GM12878 (cell line): ENCODE results near the gene AHR. TPM values are rescaled to one million over a fixed set of nuclear protein-coding genes. Genes with fewer than 3 reads are reported as not detected.

Experiments used
- ATAC-seq: fragments of 200-7000 bp; cut with Tn5 transposase; 3 replicates; pipeline ENCODE4 v1.9.1; 2020; ENCODE audit warnings: mild to moderate bottlenecking, moderate library complexity
- BruUV-seq: library from RNA; stranded (reverse); fragments of 400-500 nt; replicated peaks from 2 replicates; lab custom pipeline; 2021; lab: Mats Ljungman, UMichigan
- CTCF ChIA-PET: fragments of 300-600 bp; sonication (Branson Sonifier 250); formaldehyde crosslinking; extraction: SDS; loops from one replicate; lab custom pipeline; 2021; ENCODE audit warnings: inconsistent platforms; lab: Yijun Ruan, JAX
- POLR2A ChIA-PET: fragments of 350-600 bp; formaldehyde crosslinking; extraction: SDS; loops from one replicate; lab custom pipeline; 2021; ENCODE audit warnings: inconsistent platforms; lab: Charles Lee
- RAD21 ChIA-PET: fragments of 300-600 bp; sonication (Branson Sonifier 250); formaldehyde crosslinking; loops from one replicate; lab custom pipeline; 2023; ENCODE audit warnings: antibody characterized with exemption; ENCODE audit not compliant: unreplicated experiment; lab: Charles Lee
- SMC1A ChIA-PET: fragments of 300-600 bp; sonication (Branson Sonifier 250); formaldehyde crosslinking; loops from one replicate; lab custom pipeline; 2023; ENCODE audit not compliant: unreplicated experiment, uncharacterized antibody; lab: Charles Lee
- DNase-seq: peaks from one replicate; pipeline ENCODE4 v3.0.0-alpha.2; 2011; ENCODE audit warnings: low read depth, low spot score
- FAIRE-seq: peaks from 3 replicates; lab custom pipeline; 2011; peaks lifted over from hg19 to GRCh38; lab: Jason Lieb, UNC
- H2AFZ ChIP-seq: 2 replicates; pipeline ENCODE4 v1.6.0; 2011; ENCODE audit warnings: low read depth, low read length, control low read depth; ENCODE audit not compliant: control insufficient read depth
- H3K27ac ChIP-seq: 2 replicates; pipeline ENCODE4 v1.5.1; 2011; ENCODE audit warnings: control low read depth; ENCODE audit not compliant: control insufficient read depth, insufficient read depth
- H3K27me3 ChIP-seq, 2 experiments: replicated peaks in 1 of 2; 2 replicates each; pipeline versions ENCODE4 v1.6.0 to v1.6.1; 2011; ENCODE audit warnings: low read length in 1 of 2; ENCODE audit not compliant: control insufficient read depth in 2 of 2, insufficient read depth in 2 of 2
- H3K36me3 ChIP-seq, 2 experiments: 2 replicates each; pipeline ENCODE4 v1.5.1; 2011; ENCODE audit warnings: low read length in 1 of 2; ENCODE audit not compliant: control insufficient read depth in 2 of 2, insufficient read depth in 2 of 2
- H3K4me1 ChIP-seq: 2 replicates; pipeline ENCODE4 v1.6.1; 2011; ENCODE audit warnings: mild to moderate bottlenecking, low read length, moderate library complexity, mixed read lengths; ENCODE audit not compliant: control insufficient read depth, insufficient read depth
- H3K4me2 ChIP-seq: 2 replicates; pipeline ENCODE4 v1.6.0; 2011; ENCODE audit warnings: control low read depth; ENCODE audit not compliant: control insufficient read depth, insufficient read depth
- H3K4me3 ChIP-seq: fragments of 200-600 bp; sonication (generic); 2 replicates; pipeline ENCODE4 v1.5.1; 2016
- H3K79me2 ChIP-seq: 2 replicates; pipeline ENCODE4 v1.6.0; 2011; ENCODE audit warnings: low read length; ENCODE audit not compliant: control insufficient read depth, insufficient read depth
- H3K9ac ChIP-seq: 2 replicates; pipeline ENCODE4 v1.8.0; 2011; ENCODE audit warnings: low read length, control low read depth, mixed read lengths; ENCODE audit not compliant: control insufficient read depth, insufficient read depth
- H3K9me3 ChIP-seq: replicated peaks from 3 replicates; pipeline ENCODE4 v1.5.1; 2011; ENCODE audit warnings: mild to moderate bottlenecking, low read length; ENCODE audit not compliant: control insufficient read depth, insufficient read depth
- H4K20me1 ChIP-seq: 2 replicates; pipeline ENCODE4 v1.6.0; 2011; ENCODE audit not compliant: control insufficient read depth, insufficient read depth
- CBFB ChIP-seq: IDR thresholded peaks from 2 replicates; pipeline ENCODE4 v1.6.1; 2016; ENCODE audit warnings: antibody characterized with exemption, low read depth
- CBX5 ChIP-seq: sonication (generic); IDR thresholded peaks from 2 replicates; pipeline ENCODE4 v1.6.1; 2016; ENCODE audit warnings: low read depth, moderate library complexity, mild to moderate bottlenecking, inconsistent platforms
- CHD4 ChIP-seq: fragments of 200-600 bp; sonication (generic); IDR thresholded peaks from 2 replicates; pipeline ENCODE4 v1.6.1; 2016; ENCODE audit warnings: mild to moderate bottlenecking
- POU2F2 ChIP-seq: IDR thresholded peaks from 3 replicates; pipeline ENCODE4 v1.6.1; 2011; ENCODE audit warnings: low read depth, mild to moderate bottlenecking, low read length, borderline replicate concordance
- RCOR1 ChIP-seq: conservative IDR thresholded peaks from 2 replicates; pipeline ENCODE4 v1.6.1; 2012; ENCODE audit warnings: low read depth, low read length, improper control_type of control experiment
- RUNX3 ChIP-seq: IDR thresholded peaks from 2 replicates; pipeline ENCODE4 v1.6.1; 2012; ENCODE audit warnings: low read length, inconsistent platforms
- SKIL ChIP-seq: fragments of 450-650 bp; IDR thresholded peaks from 2 replicates; pipeline ENCODE4 v1.6.1; 2017; ENCODE audit warnings: mild to moderate bottlenecking, low read depth, inconsistent platforms; ENCODE audit not compliant: poor library complexity, severe bottlenecking
- SMAD1 ChIP-seq: fragments of 450-650 bp; IDR thresholded peaks from 2 replicates; pipeline ENCODE4 v1.6.1; 2018; ENCODE audit warnings: mild to moderate bottlenecking, low read depth; ENCODE audit not compliant: partially characterized antibody
- SPI1 ChIP-seq: IDR thresholded peaks from 2 replicates; pipeline ENCODE4 v1.6.1; 2011; ENCODE audit warnings: low read depth, mild to moderate bottlenecking, low read length, moderate library complexity, borderline replicate concordance; ENCODE audit not compliant: insufficient read depth
- SREBF1 ChIP-seq: IDR thresholded peaks from 2 replicates; pipeline ENCODE4 v1.6.1; 2012; ENCODE audit warnings: mild to moderate bottlenecking, low read length
- YY1 ChIP-seq: IDR thresholded peaks from 2 replicates; pipeline ENCODE4 v1.6.1; 2011; ENCODE audit warnings: low read depth, mild to moderate bottlenecking, low read length
- ZNF622 ChIP-seq: fragments of 450-650 bp; IDR thresholded peaks from 2 replicates; pipeline ENCODE4 v1.6.1; 2017; ENCODE audit warnings: mild to moderate bottlenecking, inconsistent platforms
- WGBS: methylation state at CpG from one replicate; pipeline ENCODE4 v1.1.6; 2016; ENCODE audit warnings: low lambda C conversion rate; ENCODE audit not compliant: insufficient replicate concordance, insufficient coverage; ENCODE audit errors: missing lambda C conversion rate; 5-methylcytosine and 5-hydroxymethylcytosine counted together
- in situ Hi-C: fragments of 300-500 bp; cut with MboI; formaldehyde crosslinking; loops from 9 replicates; pipeline ENCODE4 v1.14.3; 2018; ENCODE audit warnings: mixed read lengths
- intact Hi-C: fragments of 100-400 bp; cut with micrococcal nuclease; formaldehyde crosslinking; loops from one replicate; pipeline ENCODE4 v1.14.2; 2022; ENCODE audit not compliant: unreplicated experiment
- polyA plus RNA-seq, 11 experiments: library from polyadenylated mRNA; depleted of rRNA in 4 of 11; unstranded in 6 of 11; stranded (reverse) in 5 of 11; fragments of >200 nt; fragmentation: Nextera tagmentation in 4 of 11; fragmentation: Illumina TruSeq in 1 of 11; extraction: Ambion mirVana in 4 of 11; extraction: Trizol in 1 of 11; gene quantifications; 1 replicate in 1 of 11; 2 replicates in 10 of 11; pipeline versions ENCODE4 v1.2.1 to v1.2.3, GENCODE V29; 2011 to 2016; ENCODE audit warnings: inconsistent platforms in 2 of 11, missing spikeins in 2 of 11, low read depth in 1 of 11
- total RNA-seq, 4 experiments: library from RNA; depleted of rRNA in 3 of 4; stranded (reverse); fragments of >200 nt in 3 of 4; fragmentation: Illumina TruSeq in 1 of 4; extraction: Trizol in 1 of 4; gene quantifications; 2 replicates each; pipeline versions ENCODE4 v1.2.1 to v1.2.3, GENCODE V29; 2013 to 2021

AHR gene
- total and polyA plus RNA-seq, 10 of the 15 experiments (the other 5 are each of a cell fraction or from before 2014, with no cell fraction given) = 1.7 to 16.9 (median 4.5) TPM

- H3K9me3 ChIP-seq = no peaks in the 10 kb centered on the region
- no peaks in the 10 kb centered on the region for H3K27me3 ChIP-seq
- no peak for TF ChIP-seq SMAD1
- no peak for TF ChIP-seq CHD4
- peak; percentile 87; the same call in 1 of the 2 replicates for TF ChIP-seq SPI1
- no peak for TF ChIP-seq CBFB
- no peak for TF ChIP-seq RUNX3
- no peak for TF ChIP-seq YY1
Observed at GRCh38 chr7:17255926-17256325, 42.5 kb upstream of the AHR start.

GRCh38 chr7:17256375-17256774, 42.1 kb upstream of the AHR start:
- TF ChIP-seq CBX5 = no peak
- no peak for TF ChIP-seq POU2F2
- no peak for TF ChIP-seq ZNF622
- TF ChIP-seq SKIL = no peak
- TF ChIP-seq RCOR1 = no peak
- no peak for TF ChIP-seq SREBF1
- TF ChIP-seq, all 136 proteins: peak for 0
- ChIA-PET SMC1A (interaction anchor here (1.2 kb wide), 1 partner anchor 72 kb away, joined by 3 read pairs; no protein-coding TSS in a partner anchor), RAD21 (no interaction called here), CTCF (no interaction called here), POLR2A (no interaction called here)
- FAIRE-seq (no peak), DNase-seq (no peak), ATAC-seq (no peak)
- Histone ChIP-seq H4K20me1 (no peaks in the 10 kb centered on the region), H3K4me2 (no peak overlapping the region), H3K27me3 (no peaks in the 10 kb centered on the region), H3K27ac (no peak overlapping the region), H2AFZ (no peak overlapping the region), H3K36me3 (no peaks in the 10 kb centered on the region), H3K9me3 (no peaks in the 10 kb centered on the region), H3K9ac (no peak overlapping the region), H3K79me2 (no peaks in the 10 kb centered on the region), H3K4me1 (no peaks in the 10 kb centered on the region), H3K4me3 (no peak overlapping the region)
- in situ Hi-C loops = no loop called here
- intact Hi-C loops = no loop called here
- WGBS = 66% methylated on average over 2 of the region's 2 CpGs
- no TSS peak for BruUV-seq

More at GRCh38 chr7:17255926-17256325, 42.5 kb upstream of the AHR start:
- H3K9ac ChIP-seq = no peak overlapping the region
- H2AFZ ChIP-seq = no peak overlapping the region
- ChIA-PET SMC1A (no interaction called here), POLR2A (no interaction called here), CTCF (no interaction called here), RAD21 (no interaction called here)
- no peaks in the 10 kb centered on the region for H3K4me1 ChIP-seq
- 41% methylated on average over 1 of the region's 1 CpG for WGBS
- no TSS peak for BruUV-seq
- no peak for FAIRE-seq
- H3K4me3 ChIP-seq = no peak overlapping the region
- in situ Hi-C loops = no loop called here
- no peaks in the 10 kb centered on the region for H3K79me2 ChIP-seq
- H4K20me1 ChIP-seq = no peaks in the 10 kb centered on the region
- H3K36me3 ChIP-seq = no peaks in the 10 kb centered on the region
- DNase-seq = no peak
- peak; percentile 66 for ATAC-seq
- intact Hi-C loops = no loop called here
- H3K27ac ChIP-seq = no peak overlapping the region
- H3K4me2 ChIP-seq = no peak overlapping the region
